Kidney tubule cell (primary cell): ENCODE data around the gene NUDT1.

Experiments used
- DNase-seq: peaks from one replicate; pipeline ENCODE4 v3.0.0-alpha.2; 2018; ENCODE audit warnings: low spot score

The NUDT1 gene

DNA sequence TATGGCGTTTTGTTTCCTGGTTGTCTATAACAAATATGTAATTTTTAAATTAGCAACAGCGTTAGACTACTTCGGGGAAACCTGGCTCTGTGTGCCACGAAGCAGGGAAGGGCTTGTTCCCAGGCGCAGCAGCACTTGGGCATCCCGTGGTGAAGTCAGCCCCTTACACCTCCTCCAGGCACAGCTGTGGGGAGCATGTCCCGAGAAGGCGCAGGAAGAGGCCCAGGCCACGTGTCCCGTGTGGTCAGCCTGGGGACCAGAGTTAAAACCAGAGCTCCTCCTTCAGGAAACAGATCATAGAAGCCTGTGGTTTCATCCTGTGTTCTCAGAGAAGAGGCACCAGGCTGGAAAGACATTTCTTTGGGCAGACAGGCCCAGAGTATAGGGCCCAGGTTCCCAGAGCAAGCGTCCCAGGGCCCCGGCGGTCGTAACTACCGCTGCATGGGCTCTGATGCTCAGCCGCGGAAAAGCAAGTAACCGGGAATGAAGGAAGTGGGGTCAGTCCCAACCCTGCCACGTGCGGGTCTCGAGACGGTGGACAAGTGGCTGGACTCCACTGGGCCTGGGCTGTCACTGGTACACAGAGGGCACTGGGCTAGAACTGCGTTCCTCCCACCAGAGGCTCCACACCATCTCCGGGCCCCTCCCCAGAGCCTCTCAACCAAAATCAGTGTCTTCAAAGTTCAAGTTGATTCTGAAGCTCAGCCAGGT is 7.1 kb downstream of the NUDT1 start:
- peak; percentile 60 for DNase-seq

DNA sequence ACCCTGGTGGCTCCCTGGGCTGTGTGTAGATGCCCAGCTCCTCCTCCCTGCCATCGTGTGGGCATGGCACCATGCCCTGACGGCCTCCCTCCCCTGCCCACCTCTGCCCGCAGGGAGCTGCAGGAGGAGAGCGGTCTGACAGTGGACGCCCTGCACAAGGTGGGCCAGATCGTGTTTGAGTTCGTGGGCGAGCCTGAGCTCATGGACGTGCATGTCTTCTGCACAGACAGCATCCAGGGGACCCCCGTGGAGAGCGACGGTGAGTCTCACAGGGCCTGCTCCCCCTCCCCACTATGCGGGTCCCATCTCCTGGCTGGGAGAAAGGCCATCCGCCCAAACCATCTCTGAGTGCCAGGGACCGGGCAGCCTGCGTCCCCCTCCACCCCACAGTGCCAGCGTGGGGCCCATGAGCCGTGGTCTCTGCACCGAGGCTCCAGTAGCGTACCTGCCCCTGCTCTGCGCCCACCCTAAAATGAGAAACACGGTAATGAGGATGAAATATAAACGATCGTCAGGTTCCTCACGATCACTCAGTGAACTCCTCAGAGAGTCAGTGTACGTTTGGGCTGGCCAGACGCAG is 7.8 kb downstream of the NUDT1 start:
- DNase-seq = no peak

- DNase-seq = no peak
Measured at GRCh38 chr7:2251381-2251780, 9.4 kb downstream of the NUDT1 start.

DNA sequence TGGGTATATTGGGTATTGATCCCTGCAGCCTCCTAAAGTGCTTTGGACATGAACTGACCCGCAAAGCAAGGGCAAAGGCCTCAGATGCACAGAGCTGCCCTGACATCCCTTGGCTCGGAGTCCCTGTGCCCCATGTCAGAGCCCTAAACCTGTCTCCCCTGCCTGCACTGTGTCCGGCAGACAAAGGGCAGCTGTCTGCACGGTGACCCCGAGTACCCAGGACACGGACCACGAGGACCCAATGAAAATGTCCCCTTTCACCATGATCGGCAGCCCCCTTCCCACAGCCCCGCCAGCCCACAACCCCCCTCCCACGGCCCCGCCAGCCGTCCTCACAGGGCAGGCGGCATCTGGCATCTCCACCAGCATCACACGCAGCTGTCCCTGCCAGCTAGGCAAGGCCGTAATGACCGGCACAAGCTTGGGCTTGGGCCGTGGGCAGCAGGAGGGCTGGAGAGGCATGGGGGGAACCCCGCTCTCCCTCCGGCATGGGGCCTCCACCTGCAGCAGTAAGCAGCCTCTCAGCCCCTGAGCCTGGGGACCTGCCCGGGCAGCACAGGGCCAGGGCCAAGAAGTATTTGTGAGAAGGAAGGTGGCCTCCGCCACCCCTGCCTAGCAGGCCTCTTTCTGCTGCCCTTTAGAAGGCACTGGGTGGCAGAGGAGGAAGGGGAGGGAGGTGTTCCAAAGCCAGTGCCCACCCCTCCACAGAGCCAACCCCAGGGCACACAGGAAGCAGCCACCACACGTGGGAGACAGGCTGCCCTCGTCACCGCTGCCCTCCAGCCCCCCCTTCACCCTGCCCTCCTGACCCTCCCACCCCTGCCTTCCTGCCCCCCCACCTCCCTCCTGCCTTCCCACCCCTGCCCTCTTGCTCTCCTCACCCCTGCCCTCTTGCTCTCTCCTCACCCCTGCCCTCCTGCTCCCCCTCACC is 10.1 kb downstream of the NUDT1 start:
- DNase-seq = no peak

DNA sequence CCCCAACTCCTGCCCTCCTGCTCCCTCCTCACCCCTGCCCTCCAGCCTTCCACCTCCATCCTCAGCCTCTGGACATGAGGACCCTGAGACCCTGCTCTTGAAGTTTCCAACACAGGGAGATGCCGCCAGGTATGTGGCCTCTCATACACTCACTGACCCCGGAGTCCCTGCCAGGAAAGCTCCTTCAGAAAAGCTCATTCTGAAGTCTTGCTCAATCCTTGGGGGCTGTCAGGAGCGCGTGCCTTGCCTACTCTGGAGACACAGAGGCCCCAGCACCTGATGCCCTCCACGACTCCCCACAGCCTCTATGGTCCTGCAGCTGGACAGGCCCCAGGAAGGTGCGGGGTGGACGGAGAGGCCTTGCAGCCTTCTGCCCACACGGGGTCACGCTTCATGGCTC is 11.0 kb downstream of the NUDT1 start:
- no peak for DNase-seq

DNA sequence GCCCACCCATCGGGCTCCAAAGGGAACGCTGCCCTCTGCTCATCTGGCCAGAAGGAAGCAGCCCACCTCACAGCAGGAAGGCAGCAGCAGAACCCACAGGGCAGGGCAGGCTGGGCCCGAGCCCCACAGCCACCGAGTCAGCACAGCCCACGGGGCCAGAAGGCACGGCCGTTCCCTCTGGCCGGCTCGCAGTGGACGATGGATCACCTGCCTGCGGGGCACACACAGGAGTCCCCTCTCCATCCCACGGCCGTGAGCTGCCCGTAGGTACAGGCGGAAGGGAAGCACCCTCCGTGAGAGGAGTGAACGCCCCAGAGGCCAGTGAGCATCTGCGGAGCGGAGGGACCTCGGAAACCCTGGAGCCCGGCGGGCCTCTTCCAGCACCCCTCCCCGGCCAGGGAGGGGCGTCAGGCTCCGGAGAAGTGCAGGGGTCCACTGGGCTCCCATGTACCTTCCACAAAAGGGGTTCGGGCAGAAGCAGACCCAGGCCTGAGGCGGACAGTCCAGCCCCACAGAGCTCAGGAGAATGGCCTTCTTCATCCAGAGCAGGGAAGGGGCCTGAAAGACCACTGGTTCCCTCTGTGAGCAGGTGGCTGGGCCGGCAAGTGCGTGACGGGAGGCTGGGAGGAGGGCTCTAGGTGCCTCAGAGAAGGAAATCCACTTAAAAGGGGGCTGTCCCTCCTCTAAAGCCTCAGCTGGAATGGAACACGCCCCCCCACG is 11.7 kb downstream of the NUDT1 start:
- DNase-seq = no peak

- no peak for DNase-seq
Measured at GRCh38 chr7:2254429-2255144, 12.6 kb downstream of the NUDT1 start.

- peak; percentile 6 for DNase-seq
Measured at GRCh38 chr7:2255145-2256139, 13.4 kb downstream of the NUDT1 start.

GRCh38 chr7:2256306-2257045 is 14.4 kb downstream of the NUDT1 start:
- DNase-seq = no peak

DNA sequence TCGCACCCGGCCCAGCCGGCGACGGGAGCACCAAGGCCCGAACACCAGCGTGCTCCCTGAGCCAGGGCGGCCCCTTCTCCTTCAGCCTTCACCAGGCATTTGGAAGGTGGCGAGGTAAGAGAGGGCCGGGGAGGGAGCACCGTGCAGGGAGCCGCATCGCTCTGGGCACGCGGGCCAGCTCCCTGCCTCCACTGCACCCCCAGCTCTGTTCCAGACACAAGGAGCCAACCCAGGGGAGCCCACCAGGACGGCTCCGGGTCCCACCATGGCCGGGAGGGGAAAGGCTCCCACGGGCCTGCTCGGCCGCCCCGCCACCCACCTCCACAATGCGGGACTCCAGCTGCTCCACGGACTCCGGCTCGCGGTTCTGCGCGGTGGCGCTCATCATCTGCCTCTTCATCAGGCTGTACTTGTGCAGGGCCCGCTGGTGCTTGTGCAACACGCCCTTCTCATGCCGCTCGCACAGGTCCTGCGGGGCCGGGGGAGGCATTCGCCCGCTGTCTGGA is 15.1 kb downstream of the NUDT1 start:
- DNase-seq = no peak

DNA sequence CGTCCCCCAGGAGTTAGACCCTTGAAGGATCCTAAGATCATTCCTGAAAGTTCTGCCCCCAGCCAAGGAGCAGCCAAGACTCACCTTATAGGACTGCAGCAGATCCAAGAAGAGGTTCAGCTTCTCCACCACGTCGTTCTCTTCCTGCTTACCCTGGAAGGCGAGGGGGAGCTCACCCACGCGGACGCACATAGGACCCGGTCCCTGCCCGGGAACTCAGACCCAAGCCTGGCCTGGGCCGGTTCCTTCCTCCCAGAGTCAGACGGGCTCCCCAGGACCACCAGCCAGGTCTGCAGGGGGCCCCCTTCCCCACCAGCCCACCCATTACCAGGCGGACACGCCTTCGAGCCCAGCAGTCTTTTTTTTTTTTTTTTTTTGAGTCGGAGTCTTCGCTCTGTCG is 15.6 kb downstream of the NUDT1 start:
- no peak for DNase-seq

DNA sequence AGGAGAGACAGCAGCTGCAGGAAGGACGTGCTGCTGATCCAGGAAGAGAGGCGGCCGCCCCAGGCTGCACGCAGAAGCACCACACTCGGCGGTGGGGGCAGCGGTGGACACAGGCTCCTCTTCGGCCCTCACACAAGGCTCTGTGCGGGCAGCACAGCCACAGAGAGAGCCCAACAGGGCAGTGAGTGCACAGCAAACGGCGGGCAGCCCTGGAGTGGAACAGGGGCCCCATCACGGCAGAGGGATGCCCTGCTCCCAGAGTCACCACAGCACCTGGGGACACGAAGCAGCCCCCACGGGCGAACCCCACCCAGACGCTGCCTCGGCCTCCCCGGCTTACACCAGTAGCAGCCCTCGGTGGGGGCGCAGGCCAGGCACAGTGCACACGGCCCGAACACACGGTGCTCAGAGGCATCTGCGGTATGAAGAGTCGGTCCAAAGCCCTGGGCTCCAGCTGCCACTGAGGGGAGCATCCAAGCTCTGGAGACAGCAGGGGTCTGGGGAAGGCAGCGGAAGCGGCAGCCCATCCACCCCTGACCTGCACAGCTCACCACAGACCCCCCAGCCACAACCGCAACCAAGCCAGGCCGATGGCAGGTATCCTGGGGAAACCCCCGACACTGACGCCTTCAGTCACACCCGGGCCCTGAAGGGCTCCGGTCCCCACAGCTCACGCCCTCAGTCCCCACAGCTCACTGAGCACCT is 16.8 kb downstream of the NUDT1 start:
- no peak for DNase-seq

GRCh38 chr7:2259480-2259879 is 17.5 kb downstream of the NUDT1 start:
- no peak for DNase-seq

DNA sequence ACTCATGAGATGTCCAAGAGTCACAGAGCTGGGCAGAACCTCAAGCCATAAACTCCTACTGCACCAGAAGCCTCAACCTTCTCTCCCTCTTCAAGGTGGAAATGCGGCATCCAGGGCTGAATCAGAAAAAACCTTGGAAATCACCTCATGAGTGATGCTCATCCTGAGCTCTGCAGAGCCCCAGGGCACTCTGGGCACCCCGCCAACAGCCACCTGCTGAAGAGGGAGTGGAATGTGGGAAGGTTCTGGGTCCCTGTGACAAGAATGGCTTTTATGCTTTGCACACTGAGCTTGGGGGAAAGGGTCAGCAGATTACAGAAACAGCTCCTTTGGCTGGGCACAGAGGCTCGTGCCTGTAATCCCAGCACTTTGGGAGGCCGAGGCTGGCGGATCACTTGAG is 18.8 kb downstream of the NUDT1 start:
- peak; percentile 89 for DNase-seq

DNA sequence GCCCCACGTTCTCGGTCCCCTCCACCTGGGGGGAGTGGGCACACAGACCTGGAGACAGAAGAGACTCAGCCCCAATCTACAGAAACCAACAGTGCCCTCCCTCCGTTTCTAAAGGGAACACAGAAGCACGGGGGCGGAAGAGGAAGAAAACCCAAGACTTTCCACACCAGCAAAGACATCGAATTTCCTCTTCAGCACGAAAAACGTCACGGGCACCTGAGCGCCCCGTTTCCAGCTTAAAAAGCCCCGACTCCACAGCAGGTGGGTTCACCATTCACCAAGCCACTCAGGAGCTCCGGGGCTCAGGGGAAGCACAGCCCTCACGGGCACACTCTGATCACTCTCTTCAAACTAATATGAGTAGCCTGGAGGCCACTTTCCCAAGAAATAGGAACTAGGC is 19.6 kb downstream of the NUDT1 start:
- no peak for DNase-seq

GRCh38 chr7:2263176-2263575 is 21.1 kb downstream of the NUDT1 start:
- no peak for DNase-seq

- DNase-seq = no peak
Measured at GRCh38 chr7:2264158-2264557, 22.1 kb downstream of the NUDT1 start.

GRCh38 chr7:2266911-2267310 is 24.9 kb downstream of the NUDT1 start:
- no peak for DNase-seq
